Measurements from ENCODE around the gene PNMA8C.

GRCh38 chr19:46426506-46427162 is 2.1 kb downstream of the PNMA8C start:
- TF ChIP-seq CTCF (IDR thresholded peaks at IDR 0.05): no peak
- TF ChIP-seq POLR2A (IDR thresholded peaks at IDR 0.05): no peak
